ENCODE data around the gene CLIC1.

Gene CLIC1

DNA sequence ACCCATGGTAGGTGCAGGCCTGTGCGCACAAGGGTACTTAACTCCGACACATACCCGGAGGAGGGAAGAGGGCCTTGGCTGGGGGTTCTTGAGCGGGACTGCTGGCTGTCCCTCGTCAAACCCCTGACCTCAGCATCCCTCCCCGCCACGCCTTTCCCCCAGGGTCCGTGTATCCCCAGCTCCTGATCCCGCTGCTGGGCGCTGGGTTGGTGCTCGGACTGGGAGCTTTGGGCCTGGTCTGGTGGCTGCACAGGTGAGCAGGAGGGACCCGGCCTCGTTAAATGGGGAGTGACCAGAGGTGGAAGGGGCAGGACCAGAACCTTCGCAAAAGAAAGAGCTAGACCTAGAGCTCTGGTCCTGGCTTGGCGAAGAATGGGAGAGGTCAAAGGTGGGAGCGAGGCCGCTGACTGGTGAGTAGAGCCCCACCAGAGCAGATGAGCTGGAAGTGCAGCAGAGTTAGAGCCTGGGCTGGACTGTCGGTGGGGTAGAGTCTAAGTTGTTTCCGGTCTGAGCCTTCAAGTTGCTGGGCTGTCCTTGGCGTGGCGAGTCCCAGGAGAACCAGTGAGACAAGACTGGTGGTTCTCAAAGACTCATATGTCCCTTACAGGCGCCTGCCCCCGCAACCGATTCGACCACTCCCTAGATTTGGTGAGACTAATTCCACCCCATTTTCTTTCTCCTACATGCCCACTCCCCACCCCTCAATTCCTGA is 12.2 kb downstream of the CLIC1 start:
- no peak overlapping the region for H3K4me3 ChIP-seq (ENCODE audit: low read depth, low read length)
- H3K27me3 ChIP-seq (ENCODE audit: insufficient read depth, low read depth, severe bottlenecking), result no peaks in the 10 kb centered on the region
- no peak overlapping the region for H3K27ac ChIP-seq
- peaks cover 29% of the 10 kb centered on the region for H3K36me3 ChIP-seq
- peak; percentile 9 for DNase-seq
- no peaks in the 10 kb centered on the region for H3K9me3 ChIP-seq (ENCODE audit: severe bottlenecking)
- TF ChIP-seq, protein P1, sequence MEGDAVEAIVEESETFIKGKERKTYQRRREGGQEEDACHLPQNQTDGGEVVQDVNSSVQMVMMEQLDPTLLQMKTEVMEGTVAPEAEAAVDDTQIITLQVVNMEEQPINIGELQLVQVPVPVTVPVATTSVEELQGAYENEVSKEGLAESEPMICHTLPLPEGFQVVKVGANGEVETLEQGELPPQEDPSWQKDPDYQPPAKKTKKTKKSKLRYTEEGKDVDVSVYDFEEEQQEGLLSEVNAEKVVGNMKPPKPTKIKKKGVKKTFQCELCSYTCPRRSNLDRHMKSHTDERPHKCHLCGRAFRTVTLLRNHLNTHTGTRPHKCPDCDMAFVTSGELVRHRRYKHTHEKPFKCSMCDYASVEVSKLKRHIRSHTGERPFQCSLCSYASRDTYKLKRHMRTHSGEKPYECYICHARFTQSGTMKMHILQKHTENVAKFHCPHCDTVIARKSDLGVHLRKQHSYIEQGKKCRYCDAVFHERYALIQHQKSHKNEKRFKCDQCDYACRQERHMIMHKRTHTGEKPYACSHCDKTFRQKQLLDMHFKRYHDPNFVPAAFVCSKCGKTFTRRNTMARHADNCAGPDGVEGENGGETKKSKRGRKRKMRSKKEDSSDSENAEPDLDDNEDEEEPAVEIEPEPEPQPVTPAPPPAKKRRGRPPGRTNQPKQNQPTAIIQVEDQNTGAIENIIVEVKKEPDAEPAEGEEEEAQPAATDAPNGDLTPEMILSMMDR (IDR thresholded peaks at IDR 0.05; ENCODE audit: low read depth, low read length), result no peak

DNA sequence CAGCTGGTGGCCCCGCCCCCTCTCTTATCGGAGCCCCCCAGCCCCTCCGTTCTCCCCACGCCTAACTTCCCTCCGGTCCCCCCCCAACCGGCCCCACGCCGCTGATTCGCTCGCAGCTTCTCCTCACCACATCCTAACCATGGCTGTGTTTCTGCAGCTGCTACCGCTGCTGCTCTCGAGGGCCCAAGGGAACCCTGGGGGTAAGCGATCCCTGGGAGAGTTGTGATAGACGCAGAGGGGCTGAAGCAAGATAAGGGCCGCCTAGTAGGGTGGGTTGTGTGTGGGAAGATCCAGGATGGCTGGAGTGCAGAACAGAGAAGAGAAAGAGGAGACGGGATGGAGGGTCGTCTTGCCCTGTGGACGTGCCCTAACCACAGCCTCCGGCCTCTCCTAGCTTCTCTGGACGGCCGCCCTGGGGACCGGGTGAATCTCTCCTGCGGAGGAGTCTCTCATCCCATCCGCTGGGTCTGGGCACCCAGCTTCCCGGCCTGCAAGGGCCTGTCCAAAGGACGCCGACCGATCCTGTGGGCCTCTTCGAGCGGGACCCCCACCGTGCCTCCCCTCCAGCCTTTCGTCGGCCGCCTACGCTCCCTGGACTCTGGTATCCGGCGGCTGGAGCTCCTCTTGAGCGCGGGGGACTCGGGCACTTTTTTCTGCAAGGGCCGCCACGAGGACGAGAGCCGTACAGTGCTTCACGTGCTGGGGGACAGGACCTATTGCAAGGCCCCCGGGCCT is 12.9 kb downstream of the CLIC1 start, which contains the start of gene MPIG6B:
TSS of gene MPIG6B (plus strand) at position 129 of the 735 bp plus-strand sequence. CDS start at position 140, 11 bp downstream.
- H3K36me3 ChIP-seq, result peaks cover 24% of the 10 kb centered on the region
- H3K9me3 ChIP-seq (ENCODE audit: severe bottlenecking), result no peaks in the 10 kb centered on the region
- no peak within 1 kb of the TSS for H3K27ac ChIP-seq
- H3K4me3 ChIP-seq (ENCODE audit: low read depth, low read length), result no peak within 1 kb of the TSS
- no peak for DNase-seq
- H3K27me3 ChIP-seq (ENCODE audit: insufficient read depth, low read depth, severe bottlenecking), result no peaks in the 10 kb centered on the region
- TF ChIP-seq, protein P1 (IDR thresholded peaks at IDR 0.05; ENCODE audit: low read depth, low read length), result no peak

DNA sequence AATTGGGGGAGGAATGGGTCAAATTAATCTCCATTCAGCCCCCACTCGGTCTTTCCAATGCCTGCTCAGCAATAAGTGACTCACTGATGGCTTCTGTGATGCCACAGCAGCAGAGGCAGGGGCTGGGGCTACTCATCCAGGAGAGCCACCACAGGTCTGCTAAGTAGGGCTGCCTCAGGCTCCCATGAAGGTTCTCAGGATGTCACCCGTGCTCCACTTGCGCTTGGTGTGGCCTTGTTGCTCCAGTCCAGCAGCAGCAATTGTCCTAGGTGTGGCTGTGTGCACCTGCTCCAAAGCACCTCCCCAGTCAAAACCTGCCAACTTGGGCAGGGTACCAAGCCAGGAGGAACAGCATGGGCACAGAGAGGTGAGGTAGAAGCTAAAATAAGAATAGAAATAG is 14.2 kb downstream of the CLIC1 start:
- Histone ChIP-seq H3K9me3 (ENCODE audit: severe bottlenecking) (no peaks in the 10 kb centered on the region), H3K27me3 (ENCODE audit: insufficient read depth, low read depth, severe bottlenecking) (no peaks in the 10 kb centered on the region), H3K36me3 (peaks cover 14% of the 10 kb centered on the region), H3K27ac (no peak overlapping the region), H3K4me3 (ENCODE audit: low read depth, low read length) (no peak overlapping the region)
- no peak for DNase-seq
- TF ChIP-seq, protein P1 (IDR thresholded peaks at IDR 0.05; ENCODE audit: low read depth, low read length), result no peak

DNA sequence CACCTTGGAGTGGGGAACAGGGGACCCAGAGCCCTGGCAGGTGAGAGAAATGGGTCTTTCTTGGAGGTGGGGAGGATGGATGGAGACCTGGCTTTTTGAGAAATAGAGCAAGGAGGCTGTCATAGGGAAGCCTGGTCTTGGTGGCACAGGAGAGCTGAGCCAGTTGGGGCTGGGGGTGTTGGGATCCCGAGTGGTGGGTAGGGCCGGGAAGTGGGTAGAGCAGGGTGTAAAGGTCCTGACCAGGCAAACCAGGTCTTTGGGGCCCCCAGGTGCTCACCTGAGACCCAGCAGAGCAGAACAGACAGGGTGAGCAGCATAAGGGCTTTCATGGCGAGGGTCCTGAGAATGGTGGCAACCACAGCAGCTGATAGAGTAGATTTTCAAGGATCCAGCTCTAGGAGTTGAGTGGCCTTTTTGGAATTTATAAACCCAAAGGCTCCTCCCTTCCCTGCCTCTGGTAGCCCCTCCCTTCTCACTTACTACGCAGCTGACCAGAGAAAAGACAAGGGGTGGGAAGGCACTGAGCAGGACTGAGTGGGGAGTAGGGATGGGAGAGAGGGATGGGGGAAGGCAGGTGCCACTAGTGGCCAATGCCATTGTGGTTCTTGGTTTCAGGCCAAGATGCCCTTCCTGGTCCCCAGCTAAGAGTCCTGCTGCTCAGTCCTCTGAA is 14.8 kb downstream of the CLIC1 start, which contains the start of gene LY6G6C:
TSS of gene LY6G6C (minus strand) at position 396 of the 670 bp plus-strand sequence. CDS start at position 329, 67 bp downstream.
- Histone ChIP-seq H3K27ac (no peak within 1 kb of the TSS), H3K9me3 (ENCODE audit: severe bottlenecking) (no peaks in the 10 kb centered on the region), H3K36me3 (peaks cover 7% of the 10 kb centered on the region), H3K4me3 (ENCODE audit: low read depth, low read length) (no peak within 1 kb of the TSS), H3K27me3 (ENCODE audit: insufficient read depth, low read depth, severe bottlenecking) (no peaks in the 10 kb centered on the region)
- no peak for DNase-seq
- TF ChIP-seq, protein P1 (IDR thresholded peaks at IDR 0.05; ENCODE audit: low read depth, low read length), result no peak

DNA sequence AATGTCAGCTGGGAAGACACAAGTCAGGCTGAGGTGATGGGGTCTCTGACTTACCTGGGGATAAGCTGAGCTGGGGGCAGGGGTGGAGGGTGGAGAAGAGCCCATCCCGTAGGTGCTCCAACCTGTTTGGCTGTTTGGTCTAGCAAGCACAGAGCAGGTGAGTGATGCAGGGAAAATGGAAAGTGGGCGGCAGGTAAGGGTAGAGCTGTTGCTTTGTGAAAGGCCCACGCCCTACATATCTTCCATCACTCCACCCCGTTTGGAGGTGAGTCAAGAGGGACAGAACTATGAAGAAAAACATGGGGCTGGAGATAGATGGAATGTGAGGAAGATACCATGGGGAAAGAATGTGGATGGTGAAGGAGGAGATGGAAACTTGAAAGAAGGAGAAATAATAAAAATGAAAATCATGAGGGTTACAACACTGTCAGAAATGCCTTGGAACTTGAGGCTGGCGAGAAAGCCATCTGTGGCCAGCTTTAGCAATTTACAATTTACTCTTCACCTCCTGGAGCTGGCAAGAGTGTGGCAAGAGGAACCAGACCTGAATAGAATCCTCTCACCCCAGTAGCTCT is 16.0 kb downstream of the CLIC1 start:
- Histone ChIP-seq H3K27me3 (ENCODE audit: insufficient read depth, low read depth, severe bottlenecking) (no peaks in the 10 kb centered on the region), H3K4me3 (ENCODE audit: low read depth, low read length) (no peak overlapping the region), H3K36me3 (no peaks in the 10 kb centered on the region), H3K27ac (no peak overlapping the region), H3K9me3 (ENCODE audit: severe bottlenecking) (no peaks in the 10 kb centered on the region)
- TF ChIP-seq, protein P1 (IDR thresholded peaks at IDR 0.05; ENCODE audit: low read depth, low read length), result no peak
- DNase-seq, result no peak
